Right lobe of liver (tissue), 6 donors: ENCODE data around the gene PAX2. TPM values are rescaled to one million over a fixed set of nuclear protein-coding genes. Genes with fewer than 3 reads are reported as not detected.
A peak's percentile ranks its signal among the peaks of the same experiment; 100 is the strongest.

Experiments
- ATAC-seq, 4 donors: fragments of 200-7000 bp; cut with Tn5 transposase; one replicate each; pipeline ENCODE4 v1.9.1; 2020; ENCODE audit warnings: mild to moderate bottlenecking in 4 of 4, moderate library complexity in 4 of 4
- DNase-seq, 3 donors: peaks; one replicate each; pipeline ENCODE4 v3.0.0-alpha.2; 2020
- H3K27ac ChIP-seq, 3 donors: fragments of 200-600 bp; one replicate each; pipeline ENCODE4 v1.8.0; 2022
- H3K27me3 ChIP-seq, 2 donors: fragments of 200-600 bp; one replicate each; pipeline ENCODE4 v1.8.0; 2022
- H3K36me3 ChIP-seq, 4 donors: fragments of 200-600 bp; sonication (generic) in 1 of 4; one replicate each; pipeline versions ENCODE4 v1.5.1 to v1.8.0; 2017 to 2022; ENCODE audit warnings: control low read depth in 1 of 4
- H3K4me1 ChIP-seq, 4 donors: fragments of 200-600 bp; sonication (generic) in 1 of 4; one replicate each; pipeline versions ENCODE4 v1.5.1 to v1.8.0; 2017 to 2022; ENCODE audit warnings: control low read depth in 1 of 4
- H3K4me3 ChIP-seq, 3 donors: fragments of 200-600 bp; one replicate each; pipeline ENCODE4 v1.8.0; 2022
- H3K9me3 ChIP-seq, 4 donors: fragments of 200-600 bp; sonication (generic) in 1 of 4; one replicate each; pipeline versions ENCODE4 v1.5.1 to v1.8.0; 2017 to 2022; ENCODE audit warnings: control low read depth in 1 of 4
- CTCF ChIP-seq, 4 donors: fragments of 200-600 bp in 3 of 4; fragments of 450-650 bp in 1 of 4; IDR thresholded peaks; one replicate each; pipeline versions ENCODE4 v1.5.1 to v1.8.0; 2016 to 2022; ENCODE audit warnings: antibody characterized with exemption in 4 of 4, mild to moderate bottlenecking in 2 of 4
- POLR2A ChIP-seq: fragments of 450-650 bp; IDR thresholded peaks from one replicate; pipeline ENCODE4 v1.6.1; 2017; ENCODE audit warnings: antibody characterized with exemption, mild to moderate bottlenecking
- WGBS: methylation state at CpG from one replicate; pipeline ENCODE4 v1.1.6; 2018; ENCODE audit warnings: low coverage, low lambda C conversion rate; ENCODE audit not compliant: insufficient coverage; ENCODE audit errors: missing lambda C conversion rate; 5-methylcytosine and 5-hydroxymethylcytosine counted together
- intact Hi-C, 2 donors: fragments of 100-400 bp; cut with DNase I; formaldehyde crosslinking; loops; one replicate each; pipeline versions ENCODE4 v1.11.2 to v1.14.1; 2022
- total RNA-seq, 6 experiments: library from RNA; depleted of rRNA in 2 of 6; stranded (reverse); fragments of >200 nt in 2 of 6; fragmentation: NEBNext Ultra II Directional in 3 of 6; extraction: Animal tissue kit (Norgen Biotek cat#: 25700) in 3 of 6; gene quantifications; one replicate each; pipeline versions ENCODE4 v1.1.0 to v1.2.4, GENCODE V29; 2016 to 2023
- donor health status: DM: no; HTN: yes; CAD: no.
- donor health status: DM: no; HTN: no; CAD: no.
- donor health status: DM: no; HTN: no; CAD: no.
- donor health status: DM: no; HTN: yes; CAD: no.
- donor health status: DM: no; HTN: yes; CAD: no.

The PAX2 gene
- total RNA-seq, 6 experiments from 2014 or later, result 0.24 TPM; not detected in 5

GRCh38 chr10:100723770-100724530 lies 21.4 kb upstream of the PAX2 start:
- no peaks in the 10 kb centered on the region for H3K9me3 ChIP-seq
- peaks cover 0 to 18% of the 10 kb centered on the region in 2 donors for H3K27me3 ChIP-seq
- H3K4me3 ChIP-seq, result no peak overlapping the region
- WGBS, result 2% methylated on average over 34 of the region's 58 CpGs
- H3K27ac ChIP-seq, result no peak overlapping the region
- DNase-seq (no peak), ATAC-seq (no peak)
- no peaks in the 10 kb centered on the region for H3K36me3 ChIP-seq
- no peaks in the 10 kb centered on the region for H3K4me1 ChIP-seq
- TF ChIP-seq CTCF (IDR thresholded peaks at IDR 0.05), result no peak
- intact Hi-C loops, result no loop called here

GRCh38 chr10:100724531-100725027 lies 20.8 kb upstream of the PAX2 start:
- H3K27ac ChIP-seq, result no peak overlapping the region
- WGBS, result 14% methylated on average over 7 of the region's 33 CpGs
- H3K36me3 ChIP-seq, result no peaks in the 10 kb centered on the region
- H3K9me3 ChIP-seq, result no peaks in the 10 kb centered on the region
- H3K4me1 ChIP-seq, result peaks cover 0 to 2% (median under 1%) of the 10 kb centered on the region in 4 donors
- peaks cover 0 to 24% of the 10 kb centered on the region in 2 donors for H3K27me3 ChIP-seq
- TF ChIP-seq CTCF (IDR thresholded peaks at IDR 0.05), result no peak
- TF ChIP-seq POLR2A, result no peak
- intact Hi-C loops, result no loop called here
- DNase-seq (no peak), ATAC-seq (peak in 1 of 4 donors; percentile 24)
- no peak overlapping the region for H3K4me3 ChIP-seq

- Histone ChIP-seq H3K27me3 (peaks cover 0 to 29% of the 10 kb centered on the region in 2 donors), H3K36me3 (no peaks in the 10 kb centered on the region), H3K4me3 (no peak overlapping the region), H3K9me3 (no peaks in the 10 kb centered on the region), H3K27ac (no peak overlapping the region), H3K4me1 (peaks cover 0 to 7% (median 3%) of the 10 kb centered on the region in 4 donors)
- DNase-seq (no peak), ATAC-seq (no peak)
- no peak for TF ChIP-seq POLR2A
- no peak for TF ChIP-seq CTCF (IDR thresholded peaks at IDR 0.05)
- 49% methylated on average over 4 of the region's 5 CpGs for WGBS
- intact Hi-C loops, result no loop called here
Observed at GRCh38 chr10:100725071-100725471, 20.3 kb upstream of the PAX2 start.

- intact Hi-C loops, result no loop called here
- Histone ChIP-seq H3K9me3 (no peaks in the 10 kb centered on the region), H3K4me1 (peaks cover 0 to 15% (median 7%) of the 10 kb centered on the region in 4 donors), H3K4me3 (no peak overlapping the region), H3K27ac (no peak overlapping the region), H3K36me3 (no peaks in the 10 kb centered on the region), H3K27me3 (peaks cover 0 to 29% of the 10 kb centered on the region in 2 donors)
- DNase-seq (no peak), ATAC-seq (no peak)
- TF ChIP-seq CTCF (IDR thresholded peaks at IDR 0.05) (no peak), POLR2A (no peak)
- 92% methylated on average over 2 of the region's 2 CpGs for WGBS
Observed at GRCh38 chr10:100725869-100726426, 19.4 kb upstream of the PAX2 start.
